Effector memory CD8-positive, alpha-beta T cell (primary cell): ENCODE results near the gene SMIM43.

Source experiments
- ATAC-seq: fragments of 150-1000 bp; cut with Tn5 transposase; replicated peaks from 2 replicates; pipeline ENCODE4 v1.10.0; 2021; ENCODE audit warnings: mild to moderate bottlenecking, moderate library complexity
- DNase-seq, 3 experiments: peaks; one replicate each; pipeline ENCODE4 v3.0.0; 2021
- H3K27ac Mint-ChIP-seq, 2 donors: one replicate each; pipeline ENCODE4 v1.8.0; 2022; ENCODE audit warnings: mild to moderate bottlenecking in 2 of 2, mixed read lengths in 2 of 2, moderate library complexity in 2 of 2
- H3K27me3 Mint-ChIP-seq, 2 donors: one replicate each; pipeline ENCODE4 v1.8.0; 2022; ENCODE audit warnings: mixed read lengths in 2 of 2
- H3K36me3 Mint-ChIP-seq: one replicate; pipeline ENCODE4 v1.8.0; 2022; ENCODE audit warnings: mild to moderate bottlenecking, moderate library complexity, mixed read lengths; ENCODE audit not compliant: insufficient read depth
- H3K4me1 Mint-ChIP-seq, 2 donors: one replicate each; pipeline ENCODE4 v1.8.0; 2022; ENCODE audit warnings: low read depth in 2 of 2, mixed read lengths in 2 of 2
- H3K4me3 Mint-ChIP-seq, 2 donors: one replicate each; pipeline ENCODE4 v1.8.0; 2022; ENCODE audit warnings: mild to moderate bottlenecking in 2 of 2, mixed read lengths in 2 of 2, moderate library complexity in 2 of 2
- H3K9me3 Mint-ChIP-seq, 2 donors: one replicate each; pipeline ENCODE4 v1.8.0; 2022; ENCODE audit warnings: mixed read lengths in 2 of 2

Gene SMIM43

DNA sequence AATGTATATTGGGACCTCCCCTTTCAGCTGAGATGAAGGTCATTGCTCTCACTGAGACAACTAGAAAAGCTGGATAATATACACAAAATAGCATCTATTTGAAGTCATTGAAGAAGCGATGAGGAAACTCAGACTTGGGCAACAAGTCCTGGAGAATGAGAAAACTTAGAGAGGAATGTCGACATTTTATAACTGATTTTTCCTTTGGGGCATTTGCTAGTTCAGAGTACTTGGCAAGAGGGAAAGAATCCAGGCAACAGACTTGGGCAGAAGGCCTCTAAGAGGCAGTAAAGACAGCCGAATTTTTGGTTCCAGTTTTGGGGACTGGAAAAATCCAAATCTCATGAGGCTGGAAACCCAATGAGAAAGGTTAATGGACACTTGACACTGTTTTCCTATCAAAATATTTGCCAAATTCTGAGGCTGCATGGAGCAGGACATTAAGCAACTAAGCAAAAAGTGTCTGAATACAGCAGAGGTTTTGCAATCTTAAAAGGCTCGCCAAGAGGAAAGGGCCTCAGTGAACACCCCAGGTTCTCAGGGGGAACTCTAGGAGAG lies 47.2 kb downstream of the SMIM43 start:
- Mint-ChIP-seq H3K27ac (no peak overlapping the region), H3K36me3 (no peaks in the 10 kb centered on the region), H3K4me1 (no peaks in the 10 kb centered on the region), H3K27me3 (peaks cover 15 to 20% of the 10 kb centered on the region in 2 donors), H3K9me3 (no peaks in the 10 kb centered on the region), H3K4me3 (no peak overlapping the region)
- DNase-seq (no peak), ATAC-seq (no peak)

GRCh38 chr4:121714548-121714947 lies 50.4 kb downstream of the SMIM43 start:
- H3K4me1 Mint-ChIP-seq = no peaks in the 10 kb centered on the region
- no peak overlapping the region for H3K4me3 Mint-ChIP-seq
- H3K27ac Mint-ChIP-seq = no peak overlapping the region
- DNase-seq = no peak
- no peak for ATAC-seq
- no peaks in the 10 kb centered on the region for H3K9me3 Mint-ChIP-seq
- no peaks in the 10 kb centered on the region for H3K36me3 Mint-ChIP-seq
- H3K27me3 Mint-ChIP-seq = peaks cover 36 to 41% of the 10 kb centered on the region in 2 donors

DNA sequence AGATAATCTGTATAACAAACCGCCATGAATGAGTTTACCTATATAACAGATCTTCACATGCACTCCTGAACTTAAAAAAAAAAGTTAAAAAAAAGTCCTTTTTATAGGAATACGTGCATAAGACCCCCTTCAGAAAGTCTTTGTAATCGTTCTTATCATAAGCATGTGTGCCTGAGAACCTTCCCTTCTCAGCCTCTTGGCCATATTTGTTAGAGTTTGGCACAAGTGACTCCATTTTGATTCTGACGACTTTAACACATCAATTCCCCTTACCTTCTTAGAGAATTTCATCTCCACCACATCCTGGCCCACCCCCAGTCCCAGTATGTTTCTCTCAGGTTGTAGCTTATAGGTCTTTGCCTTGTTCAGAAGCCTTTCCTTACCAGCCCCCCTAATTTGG lies 52.2 kb downstream of the SMIM43 start:
- H3K27me3 Mint-ChIP-seq = peaks cover 43 to 46% of the 10 kb centered on the region in 2 donors
- H3K27ac Mint-ChIP-seq = no peak overlapping the region
- H3K9me3 Mint-ChIP-seq = no peaks in the 10 kb centered on the region
- peaks cover 7% of the 10 kb centered on the region in 2 donors for H3K4me1 Mint-ChIP-seq
- DNase-seq = no peak
- ATAC-seq = no peak
- no peaks in the 10 kb centered on the region for H3K36me3 Mint-ChIP-seq
- H3K4me3 Mint-ChIP-seq = no peak overlapping the region

DNA sequence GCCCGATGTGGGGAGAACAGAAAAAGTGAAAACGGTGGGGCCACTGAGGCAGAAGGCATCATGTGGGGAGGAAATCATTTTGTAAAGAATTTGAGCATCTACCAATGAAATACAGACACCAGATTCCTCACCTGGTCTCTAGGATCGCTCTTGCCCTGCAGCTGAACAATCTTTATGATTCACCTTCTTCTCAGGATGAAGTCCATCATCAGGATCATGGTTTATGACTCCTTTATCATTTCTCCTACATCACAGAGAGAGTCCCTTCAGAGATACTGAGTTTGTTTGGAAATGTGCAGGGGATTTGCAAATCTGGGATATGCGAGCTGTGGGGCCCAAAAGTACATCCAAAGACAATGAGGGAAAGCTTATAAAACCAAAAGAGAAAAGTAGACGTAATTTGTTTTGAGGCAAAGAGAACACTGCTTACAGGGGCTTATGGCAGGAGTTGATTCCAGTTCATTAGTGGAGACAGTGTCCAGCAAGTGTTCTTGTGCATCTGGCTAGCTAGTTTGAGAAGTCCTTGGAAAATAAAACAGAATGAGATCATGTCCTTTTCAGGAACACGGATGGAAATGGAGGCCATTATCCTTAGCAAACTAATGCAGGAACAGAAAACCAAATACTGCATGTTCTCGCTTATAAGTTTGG lies 52.8 kb downstream of the SMIM43 start:
- DNase-seq (no peak), ATAC-seq (no peak)
- Mint-ChIP-seq H3K4me3 (no peak overlapping the region), H3K4me1 (peaks cover 12 to 14% of the 10 kb centered on the region in 2 donors), H3K27ac (no peak overlapping the region), H3K27me3 (peaks cover 43 to 45% of the 10 kb centered on the region in 2 donors), H3K9me3 (no peaks in the 10 kb centered on the region), H3K36me3 (no peaks in the 10 kb centered on the region)

- Mint-ChIP-seq H3K27ac (no peak overlapping the region), H3K36me3 (peaks cover 4% of the 10 kb centered on the region), H3K27me3 (peaks cover 43 to 45% of the 10 kb centered on the region in 2 donors), H3K4me1 (peaks cover 19 to 21% of the 10 kb centered on the region in 2 donors), H3K4me3 (no peak overlapping the region), H3K9me3 (no peaks in the 10 kb centered on the region)
- no peak for ATAC-seq
- no peak for DNase-seq
Measured at GRCh38 chr4:121711263-121712000, 53.5 kb downstream of the SMIM43 start.

DNA sequence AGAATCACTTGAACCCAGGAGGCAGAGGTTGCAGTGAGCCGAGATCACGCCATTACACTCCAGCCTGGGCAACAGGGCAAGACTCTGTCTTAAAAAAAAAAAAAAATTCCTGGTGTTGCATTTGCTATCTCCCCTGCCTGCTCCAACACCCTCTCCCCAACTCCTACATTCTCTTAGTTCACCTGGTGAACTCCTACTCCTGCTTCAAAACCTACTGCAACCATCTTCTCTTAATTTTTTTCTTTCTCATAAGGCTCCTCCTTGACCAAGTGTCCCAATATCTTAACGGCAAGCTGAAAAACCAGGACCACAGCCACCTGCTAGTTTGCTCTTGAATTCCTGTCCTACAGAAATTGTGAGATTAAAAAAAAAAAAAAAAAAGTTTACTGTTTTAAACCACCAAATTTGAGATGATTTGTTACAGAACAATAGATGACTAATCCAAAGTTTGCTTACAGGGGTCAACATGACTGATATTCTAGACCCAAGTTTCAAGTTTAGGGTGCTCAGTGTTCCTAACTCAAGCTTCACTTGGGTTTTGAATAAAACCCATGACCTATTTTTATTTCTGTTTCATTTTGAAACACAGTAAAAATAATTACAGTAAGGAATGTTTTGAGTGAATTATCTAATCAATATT lies 55.1 kb downstream of the SMIM43 start:
- Mint-ChIP-seq H3K9me3 (no peaks in the 10 kb centered on the region), H3K4me1 (peaks cover 22 to 24% of the 10 kb centered on the region in 2 donors), H3K27me3 (peaks cover 33 to 34% of the 10 kb centered on the region in 2 donors), H3K4me3 (no peak overlapping the region), H3K27ac (no peak overlapping the region), H3K36me3 (peaks cover 6% of the 10 kb centered on the region)
- ATAC-seq (no peak), DNase-seq (no peak)
